ENCODE results near the gene GRM7. TPM values are rescaled to one million over a fixed set of nuclear protein-coding genes. Genes with fewer than 3 reads are reported as not detected.

Gene GRM7
- total and polyA plus RNA-seq, 2 of the 4 experiments (the other 2 are of a cell fraction) = not detected

DNA sequence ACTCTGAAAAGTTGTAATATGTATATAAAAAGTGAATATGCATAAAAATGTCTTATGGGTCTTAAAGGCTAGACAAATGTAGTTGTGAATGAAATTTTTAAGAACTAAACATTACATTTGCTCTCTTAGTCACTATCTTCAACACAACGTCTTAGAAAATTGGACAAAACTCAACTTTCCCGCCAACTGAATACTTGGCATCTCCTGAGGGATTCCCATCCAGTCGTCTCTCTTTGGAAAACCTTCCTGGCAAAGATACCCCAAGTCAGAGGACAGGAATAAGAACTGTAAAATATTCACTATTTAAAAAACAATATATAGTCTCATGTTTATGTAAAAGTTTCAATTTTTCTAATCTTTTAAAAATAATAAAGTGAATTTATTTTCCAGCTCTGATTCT lies 354.8 kb downstream of the GRM7 start:
- no peak overlapping the region for H2AK5ac ChIP-seq (ENCODE audit: low read depth, low read length)
- H3K79me1 ChIP-seq (ENCODE audit: low read depth in 1 of 2, low read length in 2 of 2) = no peaks in the 10 kb centered on the region
- H3K4me2 ChIP-seq (ENCODE audit: low read depth, low read length) = no peak overlapping the region
- WGBS, 2 experiments (ENCODE audit: extremely low coverage in 2 of 2, insufficient read length in 1 of 2) = no CpG with 5 or more reads among the region's 3 CpGs
- H3K36me3 ChIP-seq (ENCODE audit: control insufficient read depth, insufficient read depth, low read length) = no peaks in the 10 kb centered on the region
- H4K8ac ChIP-seq (ENCODE audit: low read depth in 2 of 2, low read length in 2 of 2) = no peak overlapping the region
- H3K9ac ChIP-seq (ENCODE audit: low read depth, low read length) = no peak overlapping the region
- H2BK120ac ChIP-seq (ENCODE audit: low read depth, low read length) = no peak overlapping the region
- no peak overlapping the region for H2BK20ac ChIP-seq (ENCODE audit: low read depth, low read length)
- in situ Hi-C loops (cut with MboI; ENCODE audit: low sequenced_read_pairs) (no loop called here), dilution Hi-C loops (cut with HindIII; ENCODE audit: low sequenced_read_pairs, unreplicated experiment) (no loop called here), intact Hi-C loops (cut with micrococcal nuclease) (no loop called here)
- DNase-seq = no peak
- H3K4me1 ChIP-seq (ENCODE audit: control insufficient read depth, insufficient read depth, low read length) = no peaks in the 10 kb centered on the region
- H4K20me1 ChIP-seq (ENCODE audit: insufficient read depth, low read length) = no peaks in the 10 kb centered on the region
- no peaks in the 10 kb centered on the region for H3K27me3 ChIP-seq (ENCODE audit: control insufficient read depth, insufficient read depth, low read length)
- no peak overlapping the region for H4K5ac ChIP-seq (ENCODE audit: low read depth, low read length)
- ATAC-seq (ENCODE audit: low read depth) = no peak
- ChIA-PET POLR2A (ENCODE audit: unreplicated experiment) (no interaction called here), CTCF (interaction anchor here (0.6 kb wide), 1 partner anchor 479 kb away, joined by 3 read pairs; no protein-coding TSS in a partner anchor)
- H4K91ac ChIP-seq (ENCODE audit: insufficient read depth, low read depth, low read length) = no peak overlapping the region
- no peak overlapping the region for H2AFZ ChIP-seq (replicated peaks; ENCODE audit: low read length, poor library complexity)
- H2BK15ac ChIP-seq (ENCODE audit: low read depth, low read length) = no peak overlapping the region
- no peak overlapping the region for H3K4me3 ChIP-seq (ENCODE audit: insufficient read depth, low read depth, low read length)
- no peak overlapping the region for H3K56ac ChIP-seq (ENCODE audit: extremely low read depth, insufficient read depth, low read length)
- no peak overlapping the region for H3K23ac ChIP-seq (ENCODE audit: low read depth, low read length)
- no peak overlapping the region for H3K27ac ChIP-seq (ENCODE audit: insufficient read depth, low read length)
- H3K14ac ChIP-seq (replicated peaks; ENCODE audit: low read depth, low read length) = no peak overlapping the region
- no peak overlapping the region for H2AK9ac ChIP-seq (replicated peaks; ENCODE audit: low read depth, low read length, poor library complexity)
- BruUV-seq (replicated peaks) = no TSS peak
- TF ChIP-seq MAZ (IDR thresholded peaks at IDR 0.05; ENCODE audit: borderline replicate concordance, low read depth, low read length) = no peak
- TF ChIP-seq POLR2A (IDR thresholded peaks at IDR 0.05; ENCODE audit: low read depth, low read length) = no peak
- no peak for TF ChIP-seq RFX5 (IDR thresholded peaks at IDR 0.05; ENCODE audit: low read depth, low read length)
- TF ChIP-seq BHLHE40 (IDR thresholded peaks at IDR 0.05; ENCODE audit: low read depth, low read length) = no peak
- TF ChIP-seq, protein P1, sequence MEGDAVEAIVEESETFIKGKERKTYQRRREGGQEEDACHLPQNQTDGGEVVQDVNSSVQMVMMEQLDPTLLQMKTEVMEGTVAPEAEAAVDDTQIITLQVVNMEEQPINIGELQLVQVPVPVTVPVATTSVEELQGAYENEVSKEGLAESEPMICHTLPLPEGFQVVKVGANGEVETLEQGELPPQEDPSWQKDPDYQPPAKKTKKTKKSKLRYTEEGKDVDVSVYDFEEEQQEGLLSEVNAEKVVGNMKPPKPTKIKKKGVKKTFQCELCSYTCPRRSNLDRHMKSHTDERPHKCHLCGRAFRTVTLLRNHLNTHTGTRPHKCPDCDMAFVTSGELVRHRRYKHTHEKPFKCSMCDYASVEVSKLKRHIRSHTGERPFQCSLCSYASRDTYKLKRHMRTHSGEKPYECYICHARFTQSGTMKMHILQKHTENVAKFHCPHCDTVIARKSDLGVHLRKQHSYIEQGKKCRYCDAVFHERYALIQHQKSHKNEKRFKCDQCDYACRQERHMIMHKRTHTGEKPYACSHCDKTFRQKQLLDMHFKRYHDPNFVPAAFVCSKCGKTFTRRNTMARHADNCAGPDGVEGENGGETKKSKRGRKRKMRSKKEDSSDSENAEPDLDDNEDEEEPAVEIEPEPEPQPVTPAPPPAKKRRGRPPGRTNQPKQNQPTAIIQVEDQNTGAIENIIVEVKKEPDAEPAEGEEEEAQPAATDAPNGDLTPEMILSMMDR (conservative IDR thresholded peaks at IDR 0.05; ENCODE audit: low read depth, low read length) = no peak
- no peak for TF ChIP-seq FOS (IDR thresholded peaks at IDR 0.05; ENCODE audit: low read depth, low read length)
- TF ChIP-seq NFE2L2 (IDR thresholded peaks at IDR 0.05; ENCODE audit: low read depth, low read length) = no peak
- no peak for TF ChIP-seq MXI1 (IDR thresholded peaks at IDR 0.05; ENCODE audit: borderline replicate concordance, low read depth, low read length)
- TF ChIP-seq CHD1 (IDR thresholded peaks at IDR 0.05; ENCODE audit: low read depth, low read length) = no peak
- H3K9me3 ChIP-seq (ENCODE audit: control insufficient read depth, insufficient read depth, low read length) = peaks cover 5% of the 10 kb centered on the region; the same call in 1 of the 2 replicates
- H3K4ac ChIP-seq (ENCODE audit: low read depth, low read length) = no peak overlapping the region
- no peak overlapping the region for H3K18ac ChIP-seq (ENCODE audit: low read depth, low read length)
- no peak overlapping the region for H2BK5ac ChIP-seq (ENCODE audit: low read depth, low read length, poor library complexity, severe bottlenecking)
- H3K9me1 ChIP-seq (ENCODE audit: insufficient read depth, low read length) = no peaks in the 10 kb centered on the region

Data from IMR-90 (cell line).